ENCODE measurements around the gene ZMYND10. TPM values are rescaled to one million over a fixed set of nuclear protein-coding genes. Genes with fewer than 3 reads are reported as not detected.

ZMYND10 gene
- total RNA-seq, 1 experiment from 2014 or later: 0.29 TPM

- intact Hi-C loops (cut with micrococcal nuclease; ENCODE audit: unreplicated experiment): loop anchor here (1.0 kb wide), 1 partner anchor 22 kb away; the partner anchor contains the start of genes HYAL3 and NAA80
- BruUV-seq (replicated peaks): no TSS peak
- peaks cover 34% of the 10 kb centered on the region for H3K4me1 ChIP-seq
- peaks cover 4% of the 10 kb centered on the region for H3K36me3 ChIP-seq (ENCODE audit: control insufficient read depth, insufficient read depth, low read length)
- Mint-ChIP-seq H3K27ac (ENCODE audit: unreplicated experiment) (peak overlapping the region; percentile 96), H3K36me3 (ENCODE audit: insufficient read depth, unreplicated experiment) (peaks cover 41% of the 10 kb centered on the region), H3K9me3 (ENCODE audit: unreplicated experiment) (no peaks in the 10 kb centered on the region), H3K4me1 (ENCODE audit: low read depth, unreplicated experiment) (peaks cover 10% of the 10 kb centered on the region), H3K4me3 (ENCODE audit: unreplicated experiment) (peak overlapping the region; percentile 81), H3K27me3 (ENCODE audit: insufficient read depth, unreplicated experiment) (no peaks in the 10 kb centered on the region)
- no peak for TF ChIP-seq CTCF (IDR thresholded peaks at IDR 0.05; ENCODE audit: insufficient read depth in 1 of 2, low read depth in 1 of 2, low read length in 1 of 2, severe bottlenecking in 1 of 2, unreplicated experiment in 1 of 2)
- CTCF ChIA-PET: interaction anchor here (0.5 to 1.4 kb wide), 11 partner anchors 10 to 1721 kb away, joined by 3 to 27 read pairs (median 6); partner anchors contain the start of genes CYB561D2, GNAI2, HYAL3 and NAA80
- H3K27me3 ChIP-seq (replicated peaks; ENCODE audit: control insufficient read depth, insufficient read depth, low read length): no peaks in the 10 kb centered on the region
- H3K4me3 ChIP-seq (ENCODE audit: low read depth, low read length): peak overlapping the region; percentile 58
- no peaks in the 10 kb centered on the region for H3K9me3 ChIP-seq
- DNase-seq: peak; percentile 81 to 89
- POLR2A ChIA-PET: interaction anchor here (0.6 to 1.4 kb wide), 4 partner anchors 16 to 380 kb away, joined by 7 to 12 read pairs (median 8); partner anchors contain the start of genes HYAL3 and NAA80
Measured at GRCh38 chr3:50320853-50321335, 24.6 kb downstream of the ZMYND10 start.

DNA sequence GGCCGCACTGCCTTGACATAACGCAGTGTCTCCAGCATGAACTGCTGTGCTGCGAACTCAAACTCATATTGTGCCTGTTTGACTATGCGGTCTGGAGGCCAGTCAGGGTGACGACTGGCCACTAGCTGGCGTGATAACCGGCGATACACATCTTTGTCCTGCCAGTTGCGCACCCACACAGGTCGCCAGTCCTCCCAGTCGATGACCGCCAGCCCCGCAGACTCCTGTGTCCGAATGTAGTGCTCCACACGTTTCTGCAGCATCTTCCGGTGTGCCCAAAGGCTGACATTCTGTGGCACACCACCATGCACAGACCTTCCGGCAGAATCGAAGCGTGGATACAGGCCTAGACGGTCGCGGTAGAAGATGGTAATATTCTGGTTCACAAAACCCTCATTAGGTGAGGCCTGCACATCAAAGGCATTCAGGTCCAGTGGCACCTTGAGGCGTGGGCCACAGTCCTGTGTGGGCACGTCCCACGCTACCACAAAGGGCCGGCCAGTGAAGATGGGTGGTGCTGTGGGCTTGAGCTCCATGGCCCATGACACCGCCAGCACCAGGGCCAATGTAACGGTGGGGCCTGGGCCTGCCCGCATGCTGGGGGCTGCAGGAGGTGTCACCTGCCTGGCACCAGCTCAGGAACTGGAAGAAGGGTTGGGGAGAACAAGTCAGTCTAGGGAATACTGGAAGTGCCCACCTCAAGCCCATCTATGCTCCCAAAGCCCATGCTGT is 25.5 kb downstream of the ZMYND10 start:
- Mint-ChIP-seq H3K9me3 (ENCODE audit: unreplicated experiment) (no peaks in the 10 kb centered on the region), H3K27ac (ENCODE audit: unreplicated experiment) (no peak overlapping the region), H3K36me3 (ENCODE audit: insufficient read depth, unreplicated experiment) (peaks cover 41% of the 10 kb centered on the region), H3K4me1 (ENCODE audit: low read depth, unreplicated experiment) (peaks cover 15% of the 10 kb centered on the region), H3K27me3 (ENCODE audit: insufficient read depth, unreplicated experiment) (no peaks in the 10 kb centered on the region), H3K4me3 (ENCODE audit: unreplicated experiment) (peak overlapping the region; percentile 81)
- no TSS peak for BruUV-seq (replicated peaks)
- Histone ChIP-seq H3K27me3 (replicated peaks; ENCODE audit: control insufficient read depth, insufficient read depth, low read length) (no peaks in the 10 kb centered on the region), H3K9me3 (no peaks in the 10 kb centered on the region), H3K36me3 (ENCODE audit: control insufficient read depth, insufficient read depth, low read length) (peaks cover 4% of the 10 kb centered on the region), H3K4me3 (ENCODE audit: low read depth, low read length) (peak overlapping the region; percentile 58), H3K4me1 (peaks cover 34% of the 10 kb centered on the region)
- DNase-seq: no peak
- TF ChIP-seq CTCF (IDR thresholded peaks at IDR 0.05; ENCODE audit: insufficient read depth in 1 of 2, low read depth in 1 of 2, low read length in 1 of 2, severe bottlenecking in 1 of 2, unreplicated experiment in 1 of 2): no peak
- POLR2A ChIA-PET: interaction anchor here (1.1 kb wide), 1 partner anchor 20 kb away, joined by 8 read pairs; the partner anchor contains the start of genes HYAL3 and NAA80
- CTCF ChIA-PET: interaction anchor here (0.5 to 1.4 kb wide), 2 partner anchors 8 to 17 kb away, joined by 3 read pairs; no protein-coding TSS in a partner anchor
- intact Hi-C loops (cut with micrococcal nuclease; ENCODE audit: unreplicated experiment): no loop called here

DNA sequence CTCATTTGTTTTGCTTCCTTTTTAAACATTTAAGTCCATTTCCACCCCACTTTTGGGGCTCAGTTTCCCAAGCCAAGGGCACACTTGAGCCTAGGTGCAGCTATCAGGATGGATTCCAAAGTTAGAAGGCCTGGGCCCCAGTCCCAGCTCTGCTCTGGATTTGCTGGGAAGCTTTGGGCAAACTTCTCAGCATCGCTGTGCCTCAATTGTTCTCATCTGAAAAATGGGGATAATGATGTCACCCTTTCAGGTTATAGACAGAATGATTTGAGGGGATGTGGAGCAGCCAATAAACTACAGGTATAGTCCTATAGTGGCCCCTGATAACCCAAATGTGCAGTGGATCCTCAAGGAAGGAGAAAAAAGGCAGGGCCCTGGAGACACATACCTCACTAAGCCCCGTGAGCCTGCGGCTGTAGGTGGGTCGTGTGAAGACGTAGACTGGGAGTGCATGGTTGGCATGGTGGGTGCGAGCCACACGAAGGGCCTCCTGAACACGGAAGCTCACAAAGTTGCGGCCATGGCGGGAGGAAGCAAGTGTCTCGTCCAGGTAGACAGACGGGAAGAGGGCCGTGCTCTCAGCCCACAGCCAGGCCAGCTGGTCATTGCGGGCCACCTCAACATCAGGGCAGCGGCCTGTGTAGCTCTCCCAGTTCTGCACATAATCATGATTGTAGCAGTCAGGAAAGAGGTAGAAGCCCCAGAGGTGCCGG is 26.2 kb downstream of the ZMYND10 start:
- no peak for DNase-seq
- Mint-ChIP-seq H3K27ac (ENCODE audit: unreplicated experiment) (no peak overlapping the region), H3K4me1 (ENCODE audit: low read depth, unreplicated experiment) (peaks cover 17% of the 10 kb centered on the region), H3K9me3 (ENCODE audit: unreplicated experiment) (no peaks in the 10 kb centered on the region), H3K4me3 (ENCODE audit: unreplicated experiment) (peak overlapping the region; percentile 62), H3K27me3 (ENCODE audit: insufficient read depth, unreplicated experiment) (no peaks in the 10 kb centered on the region), H3K36me3 (ENCODE audit: insufficient read depth, unreplicated experiment) (peaks cover 44% of the 10 kb centered on the region)
- Histone ChIP-seq H3K9me3 (no peaks in the 10 kb centered on the region), H3K36me3 (ENCODE audit: control insufficient read depth, insufficient read depth, low read length) (peaks cover 4% of the 10 kb centered on the region), H3K27me3 (replicated peaks; ENCODE audit: control insufficient read depth, insufficient read depth, low read length) (no peaks in the 10 kb centered on the region), H3K4me1 (peaks cover 31% of the 10 kb centered on the region), H3K4me3 (ENCODE audit: low read depth, low read length) (no peak overlapping the region)
- CTCF ChIA-PET: interaction anchor here (1.4 kb wide), 1 partner anchor 18 kb away, joined by 3 read pairs; no protein-coding TSS in a partner anchor
- no peak for TF ChIP-seq CTCF (IDR thresholded peaks at IDR 0.05; ENCODE audit: insufficient read depth in 1 of 2, low read depth in 1 of 2, low read length in 1 of 2, severe bottlenecking in 1 of 2, unreplicated experiment in 1 of 2)
- intact Hi-C loops (cut with micrococcal nuclease; ENCODE audit: unreplicated experiment): no loop called here
- no TSS peak for BruUV-seq (replicated peaks)
- POLR2A ChIA-PET: no interaction called here
